GM19468 (cell line): ENCODE results near the gene MTUS2.
"Not testable (repeated sequence)": the region's sequence is repeated elsewhere in the genome, so short reads cannot be mapped to it uniquely, and the experiment has no call there.

ENCODE experiments used
- ATAC-seq: cut with Tn5 transposase; IDR thresholded peaks from one replicate; pipeline ENCODE4 v1.9.1; 2021; ENCODE audit warnings: mild to moderate bottlenecking, moderate library complexity, moderate number of reproducible peaks; ENCODE audit not compliant: unreplicated experiment; ENCODE audit errors: extremely low read depth

Gene MTUS2

DNA sequence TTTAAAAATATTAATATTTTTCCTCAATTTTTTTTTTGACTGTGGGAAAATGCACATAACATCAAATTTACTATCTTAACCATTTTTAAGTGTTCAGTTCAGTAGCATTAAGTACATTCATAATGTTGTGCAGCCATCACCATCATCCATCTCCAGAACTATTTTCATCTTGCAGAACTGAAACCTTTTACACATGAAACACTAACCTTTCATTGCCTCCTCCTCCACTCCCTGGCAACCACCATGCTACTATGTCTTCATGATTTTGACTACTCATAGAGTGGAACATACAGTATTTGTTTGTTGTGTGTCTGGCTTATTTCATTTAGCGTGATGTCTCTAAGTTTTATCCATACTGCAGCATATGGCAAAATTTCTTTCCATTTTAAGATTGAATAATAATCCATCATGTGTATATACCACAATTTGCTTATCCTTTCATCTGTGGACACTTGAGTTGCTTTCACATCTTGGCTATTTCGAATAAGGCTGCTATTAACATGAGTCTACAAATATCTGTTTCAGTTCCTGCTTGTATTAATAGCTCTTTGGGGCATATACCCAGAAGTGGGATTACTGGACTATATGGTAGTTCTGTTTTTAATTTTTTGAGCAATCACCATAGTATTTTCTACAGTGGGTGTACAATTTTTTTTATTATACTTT, 376.4 kb downstream of the MTUS2 start:
- peak; percentile 32 for ATAC-seq

DNA sequence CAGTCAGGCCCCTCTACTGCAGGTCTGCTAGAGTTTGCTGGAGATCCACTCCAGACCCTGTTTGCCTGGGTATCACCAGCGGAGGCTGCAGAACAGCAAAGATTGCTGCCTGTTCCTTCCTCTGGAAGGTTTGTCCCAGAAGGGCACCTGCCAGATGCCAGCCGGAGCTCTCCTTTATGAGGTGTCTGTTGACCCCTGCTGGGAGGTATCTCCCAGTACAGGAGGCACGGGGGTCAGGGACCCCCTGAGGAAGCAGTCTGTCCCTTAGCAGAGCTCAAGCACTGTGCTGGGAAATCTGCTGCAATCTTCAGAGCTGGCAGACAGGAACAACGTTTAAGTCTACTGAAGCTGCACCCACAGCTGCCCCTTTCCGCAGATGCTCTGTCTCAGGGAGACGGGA, 382.6 kb downstream of the MTUS2 start:
- not testable (repeated sequence) for ATAC-seq

GRCh38 chr13:29204651-29205050, 384.5 kb downstream of the MTUS2 start:
- ATAC-seq: no peak

DNA sequence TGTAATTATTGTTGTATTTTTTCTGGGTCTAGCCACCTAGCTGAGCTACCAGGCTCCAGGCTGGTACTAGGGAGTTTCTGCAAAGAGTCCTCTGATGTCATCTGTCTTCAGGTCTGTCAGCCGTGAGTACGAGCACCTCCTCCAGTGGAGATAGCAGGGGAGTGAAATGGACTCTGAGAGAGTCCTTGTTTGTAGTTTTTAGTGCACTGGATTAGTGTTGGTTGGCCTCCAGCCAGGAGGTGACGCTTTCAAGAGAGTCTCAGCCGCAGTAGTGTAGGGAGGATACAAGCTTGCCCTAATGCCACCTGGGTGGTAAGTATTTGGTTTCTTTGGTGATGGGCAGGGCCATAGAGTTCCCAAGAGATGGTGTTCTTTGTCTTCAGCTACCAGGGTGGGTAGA, 390.5 kb downstream of the MTUS2 start:
- ATAC-seq: no peak

- ATAC-seq: not testable (repeated sequence)
Observed at GRCh38 chr13:29211162-29211561, 391.0 kb downstream of the MTUS2 start.

DNA sequence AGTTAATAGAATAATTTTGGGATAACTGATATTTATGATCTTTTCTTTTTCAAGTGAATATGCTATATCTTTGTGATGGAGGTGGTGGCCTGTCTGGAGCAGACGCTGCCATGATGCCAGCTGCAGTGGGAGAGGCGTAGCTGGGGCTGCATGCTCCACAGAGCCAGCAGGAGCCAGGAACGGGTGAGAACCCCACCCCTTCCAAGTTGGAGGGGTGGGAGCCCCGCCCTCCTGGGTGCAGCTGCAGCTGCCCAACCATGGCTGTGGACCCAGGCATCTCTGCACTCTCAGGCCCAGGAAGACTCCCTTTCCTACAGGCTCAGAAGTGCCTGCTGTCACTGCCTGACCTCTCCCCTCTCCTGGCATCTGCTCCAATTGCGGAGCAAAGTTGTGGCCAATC, 402.3 kb downstream of the MTUS2 start:
- no peak for ATAC-seq

DNA sequence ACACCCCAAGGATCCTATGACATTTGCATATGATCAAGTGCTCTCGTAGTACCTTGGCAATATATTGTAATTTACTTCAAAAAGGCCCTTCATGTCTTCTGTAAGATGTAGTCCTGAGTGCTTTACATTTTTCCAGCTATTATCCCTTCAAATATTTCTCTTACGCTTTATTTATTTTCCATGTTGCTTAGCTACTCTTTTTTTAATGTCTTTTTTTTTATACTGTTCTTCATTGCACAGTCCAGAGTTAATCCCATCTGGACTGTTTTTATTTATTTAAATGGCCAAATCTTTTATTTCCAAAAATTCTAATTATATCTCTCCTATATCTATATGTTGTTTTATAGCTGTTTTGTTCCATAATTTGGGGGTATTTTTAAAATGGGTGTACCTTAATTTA, 404.1 kb downstream of the MTUS2 start:
- no peak for ATAC-seq

GRCh38 chr13:29227576-29227975, 407.4 kb downstream of the MTUS2 start:
- no peak for ATAC-seq

DNA sequence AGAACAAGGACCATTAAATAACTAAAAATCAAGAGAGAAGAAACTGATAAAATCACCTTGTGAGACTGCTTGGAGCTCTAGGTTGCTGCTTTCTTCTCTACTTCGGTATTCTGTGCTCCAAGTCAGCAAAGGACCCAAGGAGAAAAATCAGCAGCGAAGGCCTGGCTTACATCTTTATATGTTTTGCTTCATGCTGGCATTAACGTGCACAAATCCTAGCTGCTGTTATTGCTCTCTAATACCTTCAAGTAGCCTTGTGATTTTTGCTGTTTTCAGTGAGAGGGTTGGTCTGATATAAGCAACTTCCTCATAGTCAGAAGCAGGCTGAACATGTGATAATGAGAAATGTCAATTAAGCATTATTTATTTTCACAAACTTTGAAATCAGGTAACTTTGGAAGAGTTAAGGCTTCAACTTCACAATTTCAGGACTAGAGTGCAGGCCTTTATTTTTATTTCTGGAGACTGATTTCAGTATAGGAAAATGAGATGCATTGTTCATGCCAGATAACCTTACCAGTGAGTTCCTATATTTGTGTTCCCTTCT, 410.2 kb downstream of the MTUS2 start:
- no peak for ATAC-seq

DNA sequence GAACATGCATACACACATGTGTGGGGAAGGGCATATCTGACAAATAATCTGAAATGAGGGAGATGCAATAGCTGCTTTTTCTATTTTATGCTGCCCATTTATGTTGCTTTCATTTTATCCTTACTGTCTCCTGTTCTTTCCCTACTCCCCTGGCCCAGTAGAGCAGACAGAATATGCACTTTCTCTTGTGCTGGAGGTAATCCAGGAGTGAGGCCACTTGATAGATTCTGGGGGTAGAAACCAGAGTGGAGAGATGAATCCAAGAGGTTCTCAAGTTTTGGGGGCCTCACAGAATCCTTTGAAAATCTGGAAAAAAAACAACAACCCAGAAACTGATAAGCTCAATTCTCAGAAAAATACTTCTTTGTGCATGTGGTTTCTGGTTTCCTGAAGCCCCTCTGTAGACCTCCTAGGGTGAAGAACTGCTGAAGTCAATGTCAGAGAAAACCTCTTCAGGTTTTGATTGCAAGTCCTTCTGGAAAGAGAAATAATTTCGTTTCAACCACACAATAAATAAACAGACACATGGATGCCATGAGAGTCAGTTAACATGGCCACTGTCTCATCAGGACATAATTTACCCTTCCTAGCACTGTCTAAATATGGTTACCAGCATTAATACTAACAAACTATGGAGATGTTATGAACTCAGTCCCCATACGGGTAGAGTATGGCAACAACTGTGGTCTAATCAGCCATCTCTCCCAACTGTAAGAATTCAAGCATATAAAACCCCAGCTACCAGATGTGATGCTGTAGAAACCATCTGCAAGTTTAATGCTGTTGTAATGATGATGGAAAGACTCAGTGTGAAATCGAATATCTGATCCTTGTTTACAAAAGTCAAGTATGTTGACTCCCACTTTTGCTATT, 419.8 kb downstream of the MTUS2 start:
- ATAC-seq: no peak

DNA sequence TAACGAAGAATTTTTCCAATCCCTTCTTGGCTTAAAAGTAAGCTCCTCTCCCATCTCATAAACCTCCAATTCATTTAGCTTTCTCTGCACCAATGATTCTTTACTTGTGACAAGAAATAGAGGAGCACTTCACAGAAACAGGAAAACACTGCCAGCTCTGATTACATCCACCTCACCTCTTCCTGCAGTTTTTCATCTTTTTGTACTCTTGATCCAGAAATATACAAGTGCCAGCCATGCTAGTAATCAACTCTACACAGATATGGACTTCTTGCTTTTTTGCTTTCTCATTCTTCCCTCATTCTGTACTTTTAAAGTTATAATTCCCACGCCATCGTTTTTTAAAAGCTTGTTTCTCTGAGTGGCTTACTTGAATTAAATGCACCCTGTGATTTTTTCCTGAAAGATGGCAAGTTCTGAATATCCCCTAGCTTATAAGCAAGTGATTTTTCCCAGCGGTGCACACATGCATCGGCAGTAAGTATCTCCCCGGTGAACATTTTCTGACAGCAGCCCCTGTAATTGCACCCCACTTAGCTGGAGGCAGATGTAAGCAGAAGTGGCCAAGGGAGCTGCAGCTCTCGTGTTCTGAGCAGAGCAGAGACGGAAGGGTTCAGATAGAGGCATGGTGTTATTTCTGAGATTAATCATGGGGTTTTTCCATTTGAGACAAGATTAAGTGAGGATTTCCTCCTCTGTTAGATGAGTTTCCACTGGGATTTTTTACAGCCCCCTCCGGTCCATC, 434.7 kb downstream of the MTUS2 start:
- ATAC-seq: no peak

- ATAC-seq: no peak
Observed at GRCh38 chr13:29255567-29255966, 435.4 kb downstream of the MTUS2 start.

DNA sequence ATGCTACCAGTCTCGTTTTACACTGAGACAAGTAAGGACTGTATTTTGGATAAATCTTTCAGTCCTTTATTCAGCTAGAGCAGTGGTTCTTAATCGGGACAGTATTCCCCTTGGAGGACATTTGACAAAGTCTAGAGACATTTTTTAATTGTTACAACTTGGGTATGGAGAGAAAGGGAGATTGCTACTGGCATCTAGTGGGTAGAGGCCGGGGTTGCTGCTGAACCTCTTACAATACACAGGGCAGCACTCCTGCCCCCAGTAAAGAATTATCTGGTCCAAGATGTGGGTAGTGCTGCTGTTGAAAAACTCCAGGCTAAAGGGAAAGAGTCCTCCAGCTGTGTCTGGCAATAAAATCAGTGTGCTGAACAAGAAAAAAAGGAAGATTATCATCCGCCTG, 440.5 kb downstream of the MTUS2 start:
- ATAC-seq: no peak

DNA sequence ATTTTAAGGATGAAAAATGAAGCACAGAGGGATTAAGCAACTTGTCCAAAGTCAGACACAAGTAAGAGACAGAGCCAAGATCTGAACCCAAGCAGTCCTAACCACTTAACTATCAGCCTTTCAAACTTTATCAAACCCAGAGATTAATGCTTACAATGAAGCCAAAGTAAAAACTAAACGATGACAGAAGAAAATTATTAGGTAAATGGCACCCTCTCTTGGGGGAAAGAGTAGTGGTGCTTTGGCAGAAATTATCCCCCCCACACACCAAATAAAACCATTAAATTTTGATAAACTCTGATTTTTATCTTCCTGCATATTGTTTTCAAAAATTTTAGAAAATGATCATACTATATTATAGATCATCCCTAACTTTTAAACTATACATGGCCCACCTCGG, 446.1 kb downstream of the MTUS2 start:
- no peak for ATAC-seq

GRCh38 chr13:29266756-29267733, 446.9 kb downstream of the MTUS2 start:
- no peak for ATAC-seq

- no peak for ATAC-seq
Observed at GRCh38 chr13:29270271-29270985, 450.3 kb downstream of the MTUS2 start.

DNA sequence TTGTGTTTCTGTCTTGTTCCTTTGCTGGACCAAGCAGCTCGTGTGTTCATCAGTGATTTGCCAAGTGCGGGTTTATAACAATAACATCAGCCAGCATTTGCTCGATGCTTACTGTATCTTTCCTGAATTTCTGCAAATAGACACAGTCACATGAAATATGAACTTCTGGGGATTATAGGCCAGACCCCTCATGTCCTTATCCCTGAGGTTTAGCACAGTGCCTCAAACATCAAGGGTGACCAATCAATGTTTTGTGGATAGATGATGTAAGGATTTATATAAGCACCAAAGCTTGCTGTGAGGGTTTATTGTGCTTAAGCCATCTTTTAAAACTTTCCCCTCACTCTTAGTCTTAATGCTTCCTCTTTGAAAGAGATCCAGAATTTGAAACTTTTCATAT, 451.5 kb downstream of the MTUS2 start:
- no peak for ATAC-seq

DNA sequence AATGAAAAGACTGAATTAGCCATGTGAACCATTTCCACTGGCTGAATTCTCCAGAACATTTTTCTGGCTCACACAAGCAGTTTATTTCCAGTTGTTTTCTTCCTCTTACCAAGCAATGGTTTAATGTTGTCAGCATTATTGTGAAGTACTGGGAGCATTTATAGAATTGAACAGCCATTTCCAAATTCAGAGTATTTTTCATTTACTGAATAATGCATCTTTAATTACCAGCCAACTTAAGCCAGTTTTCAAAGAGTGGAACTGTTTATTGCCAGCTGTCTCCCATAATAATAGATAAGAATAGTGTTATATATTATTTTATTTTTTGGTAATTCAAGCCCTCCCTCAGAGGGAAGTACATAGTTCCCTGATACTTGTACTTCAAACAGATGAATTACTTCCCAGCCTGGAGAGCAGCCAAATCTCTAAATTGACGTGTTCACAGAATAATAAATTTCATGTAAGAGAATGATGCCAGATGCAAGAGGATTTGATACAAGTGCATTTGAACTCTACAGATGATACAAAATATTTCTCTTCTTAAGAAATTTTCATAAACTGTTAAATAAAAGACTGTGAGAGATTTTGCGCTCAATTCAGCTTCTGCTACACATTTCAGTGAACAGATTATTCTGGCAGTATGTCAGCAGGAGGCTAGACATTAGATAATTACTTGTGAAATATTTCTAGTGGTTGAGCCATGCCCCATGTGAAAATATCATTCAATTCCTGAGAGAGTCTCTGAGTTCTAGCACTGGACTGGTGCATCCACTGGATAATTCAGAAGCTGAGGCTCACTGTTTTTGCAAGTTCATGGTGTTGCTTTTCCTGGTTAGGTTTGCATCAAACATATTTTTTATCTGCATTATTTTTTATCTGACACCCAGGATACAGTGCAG, 459.5 kb downstream of the MTUS2 start:
- no peak for ATAC-seq
